Stimulated activated CD4-positive, alpha-beta T cell treated with anti-CD3 and anti-CD28 coated beads, Interleukin-2, amount 100 ng/mL, for 4 hours (primary cell): Measurements from ENCODE around the gene NAV3.
"Not testable (repeated sequence)": the region's sequence is repeated elsewhere in the genome, so short reads cannot be mapped to it uniquely, and the experiment has no call there.

Experiments used
- DNase-seq: peaks from one replicate; pipeline ENCODE4 v3.0.0-alpha.2; 2020; ENCODE audit warnings: low read depth

The NAV3 gene

GRCh38 chr12:78040111-78040510 lies 209.4 kb downstream of the NAV3 start:
- DNase-seq: no peak

- no peak for DNase-seq
Observed at GRCh38 chr12:78050790-78051189, 220.1 kb downstream of the NAV3 start.

GRCh38 chr12:78055545-78055944 lies 224.9 kb downstream of the NAV3 start:
- no peak for DNase-seq

DNA sequence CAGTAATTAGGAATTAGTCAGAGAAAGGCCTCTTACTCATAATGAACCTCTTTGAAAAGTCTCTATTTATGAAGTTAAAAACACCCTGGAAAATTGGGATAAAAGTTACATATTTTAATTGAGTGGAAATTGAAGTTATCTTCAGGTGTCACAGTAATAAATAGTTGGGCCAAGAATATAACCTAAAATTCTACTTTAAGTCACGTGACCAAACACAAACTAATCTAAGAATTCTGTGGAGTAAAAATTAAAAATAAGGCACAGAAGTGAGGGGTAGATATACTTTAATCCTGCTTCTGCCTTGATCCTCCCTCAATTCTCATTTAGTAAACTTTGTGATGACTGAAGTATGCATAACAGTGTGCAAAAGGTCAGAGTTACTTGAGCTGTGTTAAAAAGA lies 226.4 kb downstream of the NAV3 start:
- DNase-seq: no peak

- no peak for DNase-seq
Observed at GRCh38 chr12:78060186-78060585, 229.5 kb downstream of the NAV3 start.

GRCh38 chr12:78062786-78063185 lies 232.1 kb downstream of the NAV3 start:
- DNase-seq: no peak

- no peak for DNase-seq
Observed at GRCh38 chr12:78081590-78082314, 251.1 kb downstream of the NAV3 start.

DNA sequence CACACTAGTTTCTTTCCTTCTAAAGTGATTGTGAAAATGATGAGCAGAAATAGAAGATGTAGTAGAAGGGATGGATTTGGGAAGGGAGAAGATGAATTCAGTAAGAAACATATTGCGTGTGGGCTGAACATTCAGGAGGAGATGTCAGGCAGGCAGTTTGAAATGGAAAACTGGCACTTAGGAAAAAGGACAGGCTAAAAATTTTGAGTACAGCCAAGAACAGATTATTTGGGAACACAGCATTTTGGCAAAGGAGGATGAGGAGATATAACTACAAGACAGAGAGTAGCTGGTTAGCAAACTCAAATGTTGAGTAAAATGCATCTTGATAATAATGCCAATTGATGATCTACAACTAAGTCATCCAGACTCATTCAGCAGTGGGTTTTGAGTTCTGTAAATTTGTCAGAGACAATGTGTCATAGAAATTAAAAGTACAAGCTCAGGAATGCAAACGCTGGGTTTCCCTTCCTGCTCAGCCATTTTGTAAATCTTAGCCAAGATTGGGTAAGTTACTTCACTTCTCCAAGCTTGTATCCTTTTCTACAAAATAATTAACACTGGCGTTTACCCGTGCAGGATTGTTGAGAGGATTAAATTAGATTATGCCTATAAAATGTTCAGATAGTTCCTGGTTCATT lies 255.0 kb downstream of the NAV3 start:
- no peak for DNase-seq

DNA sequence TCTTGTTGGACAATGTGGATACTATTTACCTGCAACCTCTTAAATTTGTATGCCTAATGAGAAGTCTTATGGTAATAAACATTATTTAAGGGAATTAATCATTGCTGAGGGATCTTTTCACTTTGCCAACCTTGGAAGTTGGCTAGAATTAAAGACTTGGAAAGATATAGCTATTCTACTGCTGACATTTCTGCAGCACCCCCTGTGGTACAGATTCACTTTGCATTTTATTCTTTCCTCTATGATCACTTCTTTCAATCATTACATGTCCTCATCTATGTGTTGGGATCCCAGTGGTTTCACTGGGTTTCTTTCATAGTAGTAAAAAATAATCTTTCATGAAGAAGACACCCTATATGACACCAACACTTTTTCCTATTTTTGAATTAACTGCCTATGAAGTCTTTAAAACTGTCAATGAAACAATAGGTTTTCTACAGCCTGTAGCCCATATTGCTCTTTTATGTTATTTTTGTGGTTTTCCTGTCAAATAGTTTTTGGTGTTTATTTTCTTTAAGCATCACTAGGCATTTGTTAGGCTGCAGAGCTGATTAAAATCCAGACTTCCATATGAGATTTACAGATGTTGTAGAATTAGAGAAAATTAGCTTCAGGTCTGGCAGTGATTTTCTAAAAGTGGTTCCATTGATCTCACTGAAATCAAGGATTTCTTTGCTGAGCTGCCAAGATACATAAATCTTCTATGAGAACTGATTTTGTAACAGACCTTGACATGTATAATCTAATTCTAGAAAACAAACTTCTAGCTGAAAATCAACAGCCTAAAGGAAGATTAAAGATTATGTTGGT lies 256.1 kb downstream of the NAV3 start:
- DNase-seq: no peak

DNA sequence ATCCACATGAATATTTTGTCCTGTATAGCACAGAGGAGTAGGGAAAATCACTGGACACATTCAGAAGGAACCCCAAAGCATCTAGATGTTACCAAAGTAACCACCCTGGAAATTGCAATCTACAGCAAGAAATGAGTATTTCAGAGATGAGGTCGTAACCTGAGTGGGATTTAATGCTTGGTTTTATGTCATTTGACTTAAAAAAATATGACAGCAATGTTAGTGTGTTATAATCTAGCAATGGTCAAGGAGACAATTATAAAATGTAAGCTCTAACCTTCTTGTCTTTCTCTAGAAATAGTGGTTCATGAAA lies 256.6 kb downstream of the NAV3 start:
- DNase-seq: no peak

DNA sequence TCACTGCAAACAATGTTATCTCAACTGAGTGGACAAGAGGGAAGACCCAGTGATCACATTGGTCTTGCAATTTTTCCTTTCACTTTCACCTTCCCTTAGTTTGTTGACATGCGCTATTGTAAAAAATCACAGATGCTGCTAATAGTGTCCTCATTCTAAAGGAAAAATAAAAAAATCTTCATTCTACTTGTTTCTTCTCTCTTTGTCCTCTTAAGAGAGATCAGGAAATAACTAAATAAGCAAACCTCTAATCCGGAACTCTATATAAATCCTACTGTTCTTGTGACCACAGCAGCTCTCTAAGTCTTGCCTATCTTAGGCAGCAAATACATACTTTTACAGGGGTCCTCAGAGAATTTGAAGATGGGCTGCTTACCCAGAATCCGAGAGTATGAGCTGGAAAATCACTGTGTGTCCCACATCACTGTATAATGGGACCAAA lies 257.7 kb downstream of the NAV3 start:
- no peak for DNase-seq

- DNase-seq: no peak
Observed at GRCh38 chr12:78090266-78090665, 259.6 kb downstream of the NAV3 start.

DNA sequence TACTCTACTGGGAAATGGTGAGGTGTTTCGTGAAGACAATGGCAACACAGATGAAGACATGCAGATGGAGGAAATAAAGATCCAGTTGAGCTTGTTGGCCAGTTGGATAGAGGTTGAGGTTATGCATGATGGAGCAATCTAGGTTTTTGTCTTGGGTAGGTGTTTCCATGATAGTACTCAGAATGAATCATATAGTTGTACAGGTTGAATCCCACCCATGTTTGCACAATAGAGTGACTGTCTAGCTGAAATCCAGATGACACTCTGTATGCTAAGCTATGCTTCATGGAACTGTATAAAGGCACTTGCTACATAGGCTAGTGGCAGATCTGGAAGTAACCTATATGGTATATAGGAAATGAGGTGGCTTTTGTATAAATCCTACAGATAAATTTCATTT lies 264.9 kb downstream of the NAV3 start:
- no peak for DNase-seq

DNA sequence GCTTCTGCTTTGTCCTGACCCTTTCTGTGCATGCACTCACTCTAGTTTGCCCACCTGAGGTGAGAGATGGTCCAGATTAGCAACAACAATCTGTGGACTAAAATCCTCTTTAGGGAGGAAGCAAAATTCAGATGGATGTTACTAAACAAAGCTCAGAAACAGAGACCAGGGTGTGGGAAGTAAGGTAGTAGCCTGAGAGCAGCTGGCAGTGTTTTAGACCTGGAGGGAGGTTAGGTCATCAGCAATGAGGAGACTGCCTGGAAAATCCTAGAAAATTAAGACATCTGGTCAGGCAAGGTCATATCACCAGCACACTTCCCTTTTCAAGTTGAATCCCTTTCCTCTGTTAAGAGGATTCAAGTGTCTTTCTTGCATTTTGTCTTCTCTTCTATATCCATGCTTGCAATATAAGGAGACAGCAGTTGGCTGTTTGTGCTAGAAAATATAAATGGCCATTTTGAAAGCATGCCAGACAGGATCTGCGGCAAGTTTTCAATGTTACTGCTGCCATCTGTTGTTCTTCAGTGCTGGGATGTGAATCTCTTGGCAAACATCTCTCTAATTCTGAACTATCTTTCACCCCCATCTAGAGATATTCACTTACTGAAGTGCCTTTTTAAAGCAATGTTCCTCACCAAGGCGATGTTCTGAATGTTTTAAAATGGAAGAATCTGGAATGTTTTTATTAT lies 266.4 kb downstream of the NAV3 start:
- no peak for DNase-seq

DNA sequence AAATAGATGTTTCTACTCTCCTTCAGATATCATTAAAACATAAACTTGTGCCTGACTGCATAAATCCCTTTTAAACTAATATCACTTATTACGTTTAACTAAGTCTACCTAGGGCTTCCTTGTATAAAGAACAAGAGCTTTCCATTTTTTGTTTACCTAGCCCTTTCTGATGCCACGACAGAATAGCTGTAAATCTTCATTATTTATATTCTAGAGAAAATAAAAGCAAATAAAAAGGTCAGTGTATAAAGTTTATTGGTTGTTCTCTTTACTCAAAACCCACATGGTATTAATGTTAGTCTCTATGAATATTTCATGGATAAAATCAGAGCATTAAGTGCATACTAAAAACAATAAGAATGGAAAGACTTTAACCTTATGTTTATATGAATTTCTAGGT lies 269.1 kb downstream of the NAV3 start:
- DNase-seq: no peak

DNA sequence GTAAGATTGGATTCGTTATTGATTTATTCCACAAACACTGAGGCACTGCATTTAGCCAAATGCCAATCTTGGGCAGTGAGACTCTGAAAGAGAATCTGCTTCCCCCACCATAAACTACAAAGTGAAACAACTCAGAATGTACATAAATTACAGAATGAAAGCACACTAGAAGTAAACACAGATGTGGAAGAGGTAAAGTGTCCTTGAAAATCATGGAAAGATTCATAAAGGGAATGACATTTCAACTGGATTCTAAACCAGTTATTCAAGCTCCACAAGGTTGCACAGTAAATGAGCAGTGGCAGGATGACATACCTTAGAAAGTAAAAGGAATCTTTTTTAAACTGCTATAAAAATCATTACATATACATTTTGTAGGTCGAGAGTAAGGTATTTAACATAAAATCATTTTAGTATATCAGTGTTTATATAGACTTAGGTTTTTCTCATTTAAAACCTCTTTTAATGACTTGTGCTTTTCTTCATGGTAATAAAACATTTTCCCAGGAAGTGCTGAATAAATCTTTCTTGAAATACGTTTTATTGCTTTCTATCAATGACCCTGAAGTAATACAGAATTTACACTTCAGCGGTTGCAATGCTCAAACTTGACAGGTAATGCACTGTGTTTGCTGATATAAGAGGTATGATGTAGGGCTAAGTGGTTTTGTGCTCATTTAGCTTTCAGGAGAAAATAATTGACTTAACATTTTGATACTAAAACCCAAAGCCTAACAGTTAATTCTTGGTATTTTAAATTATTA lies 270.6 kb downstream of the NAV3 start:
- DNase-seq: no peak

GRCh38 chr12:78101946-78102635 lies 271.4 kb downstream of the NAV3 start:
- no peak for DNase-seq

- DNase-seq: not testable (repeated sequence)
Observed at GRCh38 chr12:78102801-78103200, 272.1 kb downstream of the NAV3 start.

GRCh38 chr12:78115889-78116288 lies 285.2 kb downstream of the NAV3 start:
- DNase-seq: no peak

DNA sequence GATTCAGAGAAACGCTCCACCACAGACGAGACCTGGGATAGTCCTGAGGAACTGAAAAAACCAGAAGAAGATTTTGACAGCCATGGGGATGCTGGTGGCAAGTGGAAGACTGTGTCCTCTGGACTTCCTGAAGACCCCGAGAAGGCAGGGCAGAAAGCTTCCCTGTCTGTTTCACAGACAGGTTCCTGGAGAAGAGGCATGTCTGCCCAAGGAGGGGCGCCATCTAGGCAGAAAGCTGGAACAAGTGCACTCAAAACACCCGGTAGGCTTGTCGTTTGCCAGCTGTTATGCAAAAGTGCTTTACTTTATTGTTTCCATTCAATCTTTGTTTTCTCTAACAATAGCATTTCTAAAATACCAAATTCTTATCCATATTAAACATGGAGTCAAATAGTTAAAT lies 287.3 kb downstream of the NAV3 start:
- no peak for DNase-seq

DNA sequence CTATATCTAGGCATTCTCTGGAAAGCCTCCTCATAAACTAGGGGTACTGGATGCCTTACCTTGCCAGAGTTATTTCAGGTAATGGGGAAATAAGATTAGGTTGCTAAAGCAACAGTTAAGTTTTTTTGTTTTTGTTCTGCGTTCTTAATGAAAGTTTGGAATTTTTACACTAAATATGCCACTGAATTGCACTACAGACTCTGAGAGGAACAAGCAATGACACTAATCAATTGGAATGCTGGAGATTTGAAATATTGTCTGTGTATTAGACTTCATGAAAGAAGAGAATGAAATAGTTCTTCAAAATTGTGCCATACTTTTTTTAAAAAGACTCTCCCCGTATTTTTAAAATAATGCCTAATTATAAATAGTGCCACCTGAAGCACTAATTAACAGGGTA lies 287.8 kb downstream of the NAV3 start:
- DNase-seq: no peak
